ENCODE data around the gene TBATA. TPM values are rescaled to one million over a fixed set of nuclear protein-coding genes. Genes with fewer than 3 reads are reported as not detected.

The TBATA gene
- total RNA-seq, 2 experiments from 2014 or later = not detected

DNA sequence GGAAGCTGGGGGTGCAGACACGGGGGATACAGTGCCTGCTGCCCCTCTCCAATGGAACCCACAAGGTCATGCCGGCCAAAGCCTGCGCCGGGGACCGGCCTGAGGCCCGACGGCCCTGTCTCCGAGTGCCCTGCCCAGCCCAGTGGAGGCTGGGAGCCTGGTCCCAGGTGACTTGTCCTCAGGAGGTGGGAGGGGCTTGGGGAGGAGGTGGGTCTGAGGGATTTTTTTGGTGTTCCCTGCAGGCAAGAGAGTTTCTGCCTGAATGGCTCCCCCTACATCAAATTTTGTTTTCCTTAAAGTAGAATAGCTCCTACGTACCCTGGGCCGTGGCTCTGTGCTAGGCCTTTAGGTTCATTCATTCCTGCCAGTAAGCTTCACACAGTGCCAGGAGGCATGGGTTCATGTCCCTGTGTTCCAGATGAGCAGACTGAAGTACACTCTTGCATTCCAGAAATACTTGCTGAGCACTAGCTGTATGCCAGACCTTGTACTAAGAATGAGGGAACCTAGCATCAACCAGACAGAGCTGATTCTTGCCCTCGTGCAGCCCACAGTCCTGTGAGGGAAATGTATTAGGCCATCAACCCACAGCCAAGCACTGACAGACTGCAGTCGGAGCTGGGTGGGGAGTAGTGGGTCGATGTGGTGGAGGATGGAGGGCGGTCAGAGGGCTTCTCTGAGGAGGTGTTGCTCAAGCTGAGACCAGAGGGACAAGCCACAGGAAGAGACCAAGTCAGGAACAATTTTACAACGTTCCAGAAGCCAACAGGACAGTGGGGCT lies 31.1 kb downstream of the TBATA start:
- no peak for DNase-seq
- H3K27ac Mint-ChIP-seq = no peak overlapping the region
- no peaks in the 10 kb centered on the region for H3K27me3 Mint-ChIP-seq (ENCODE audit: low read depth)
- intact Hi-C loops (cut with micrococcal nuclease) = loop anchor here (10.0 kb wide), 1 partner anchor 369 kb away; the partner anchor contains the start of gene LRRC20
- no peaks in the 10 kb centered on the region for H3K36me3 Mint-ChIP-seq (ENCODE audit: low read depth)
- no peak overlapping the region for H3K4me3 Mint-ChIP-seq
- H3K9me3 Mint-ChIP-seq = no peaks in the 10 kb centered on the region
- peaks cover 5% of the 10 kb centered on the region for H3K4me1 Mint-ChIP-seq (ENCODE audit: low read depth)
- CTCF ChIA-PET = interaction anchor here (0.6 to 2.4 kb wide), 4 partner anchors 133 to 216 kb away, joined by 3 to 8 read pairs (median 4); no protein-coding TSS in a partner anchor

DNA sequence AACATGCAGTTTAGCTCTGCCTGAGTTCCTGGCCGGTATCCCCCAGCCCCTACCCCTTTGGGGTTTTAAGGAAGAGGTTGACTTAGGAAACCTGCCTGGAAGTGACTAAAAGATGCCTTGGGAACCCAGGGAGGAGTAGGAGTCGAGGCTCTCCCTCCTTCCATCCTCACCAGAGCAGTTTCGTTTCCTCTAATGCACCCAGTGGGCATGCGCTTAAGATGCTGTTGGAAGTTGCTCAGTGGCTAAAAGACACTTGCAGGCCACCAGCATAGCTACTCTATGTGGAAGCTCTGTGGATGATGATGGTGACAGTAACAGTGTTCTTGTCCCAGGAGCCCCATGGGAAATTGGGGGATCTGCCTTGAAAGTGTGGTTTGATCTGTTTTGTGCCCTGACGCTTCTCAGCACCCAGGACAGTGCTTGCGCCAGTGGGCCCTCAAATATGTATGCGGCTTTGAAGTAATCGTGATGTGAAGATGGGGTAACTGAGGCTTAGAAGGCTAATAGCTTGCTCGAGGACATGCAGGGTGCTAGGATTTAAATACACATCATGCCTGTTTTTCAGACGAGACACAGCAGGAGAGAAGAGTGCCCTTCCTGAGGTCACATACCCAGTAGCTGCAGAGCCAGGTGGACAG lies 32.0 kb downstream of the TBATA start:
- CTCF ChIA-PET = interaction anchor here (0.6 to 2.4 kb wide), 3 partner anchors 204 to 388 kb away, joined by 3 to 8 read pairs (median 3); no protein-coding TSS in a partner anchor
- no peaks in the 10 kb centered on the region for H3K9me3 Mint-ChIP-seq

DNA sequence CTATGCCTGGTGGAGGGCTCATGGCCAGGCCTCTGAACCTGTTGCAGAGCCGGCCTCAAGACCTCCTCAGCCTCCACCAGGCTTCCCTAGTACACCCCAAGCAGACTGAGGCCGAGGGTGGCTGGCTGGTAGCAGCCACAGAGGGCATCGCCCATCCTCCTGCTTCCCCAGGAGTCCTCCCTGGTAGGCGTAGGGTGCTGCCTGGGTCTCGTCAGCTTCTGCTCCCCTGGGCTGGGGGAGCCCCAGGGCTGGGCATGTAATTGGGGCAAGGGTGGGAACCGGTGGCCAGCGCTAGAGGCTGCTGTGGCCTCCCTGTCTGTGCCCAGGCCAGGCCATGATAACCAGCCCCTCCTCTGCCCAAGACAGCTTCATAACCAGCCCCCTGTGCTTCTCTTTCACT lies 32.6 kb downstream of the TBATA start:
- H3K4me1 Mint-ChIP-seq (ENCODE audit: low read depth) = no peaks in the 10 kb centered on the region
- no peak overlapping the region for H3K27ac Mint-ChIP-seq
- no peaks in the 10 kb centered on the region for H3K27me3 Mint-ChIP-seq (ENCODE audit: low read depth)
- DNase-seq = no peak
- no peaks in the 10 kb centered on the region for H3K9me3 Mint-ChIP-seq
- intact Hi-C loops (cut with micrococcal nuclease) = loop anchor here (10.0 kb wide), 1 partner anchor 368 kb away; the partner anchor contains the start of gene LRRC20
- CTCF ChIA-PET = interaction anchor here (0.6 kb wide), 1 partner anchor 388 kb away, joined by 3 read pairs; no protein-coding TSS in a partner anchor
- H3K4me3 Mint-ChIP-seq = no peak overlapping the region
- H3K36me3 Mint-ChIP-seq (ENCODE audit: low read depth) = no peaks in the 10 kb centered on the region

More for the DNA sequence above, 32.0 kb downstream of the TBATA start:
- H3K4me3 Mint-ChIP-seq = no peak overlapping the region
- no peak overlapping the region for H3K27ac Mint-ChIP-seq
- DNase-seq = no peak
- H3K36me3 Mint-ChIP-seq (ENCODE audit: low read depth) = no peaks in the 10 kb centered on the region
- H3K4me1 Mint-ChIP-seq (ENCODE audit: low read depth) = no peaks in the 10 kb centered on the region
- H3K27me3 Mint-ChIP-seq (ENCODE audit: low read depth) = no peaks in the 10 kb centered on the region
- intact Hi-C loops (cut with micrococcal nuclease) = loop anchor here (10.0 kb wide), 1 partner anchor 368 kb away; the partner anchor contains the start of gene LRRC20

DNA sequence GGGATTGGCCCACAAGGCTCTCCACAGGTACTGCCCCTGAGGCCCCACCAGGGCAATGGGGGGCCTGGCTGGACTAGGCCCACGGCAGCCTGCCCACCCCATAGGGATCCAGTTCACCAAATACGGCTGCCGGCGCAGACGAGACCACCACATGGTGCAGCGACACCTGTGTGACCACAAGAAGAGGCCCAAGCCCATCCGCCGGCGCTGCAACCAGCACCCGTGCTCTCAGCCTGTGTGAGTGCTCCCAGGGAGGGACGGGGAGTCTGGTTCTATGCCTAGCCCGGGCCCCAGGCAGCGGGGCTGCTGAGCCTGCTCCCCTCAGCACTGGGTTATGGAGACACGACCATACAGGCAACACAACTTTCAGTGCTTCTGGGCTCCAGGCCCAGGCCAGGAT lies 33.2 kb downstream of the TBATA start:
- CTCF ChIA-PET = no interaction called here
- no peaks in the 10 kb centered on the region for H3K36me3 Mint-ChIP-seq (ENCODE audit: low read depth)
- H3K27ac Mint-ChIP-seq = no peak overlapping the region
- no peaks in the 10 kb centered on the region for H3K27me3 Mint-ChIP-seq (ENCODE audit: low read depth)
- H3K4me3 Mint-ChIP-seq = no peak overlapping the region
- intact Hi-C loops (cut with micrococcal nuclease) = loop anchor here (10.0 kb wide), 1 partner anchor 367 kb away; the partner anchor contains the start of gene LRRC20
- H3K9me3 Mint-ChIP-seq = no peaks in the 10 kb centered on the region
- no peaks in the 10 kb centered on the region for H3K4me1 Mint-ChIP-seq (ENCODE audit: low read depth)
- DNase-seq = no peak

DNA sequence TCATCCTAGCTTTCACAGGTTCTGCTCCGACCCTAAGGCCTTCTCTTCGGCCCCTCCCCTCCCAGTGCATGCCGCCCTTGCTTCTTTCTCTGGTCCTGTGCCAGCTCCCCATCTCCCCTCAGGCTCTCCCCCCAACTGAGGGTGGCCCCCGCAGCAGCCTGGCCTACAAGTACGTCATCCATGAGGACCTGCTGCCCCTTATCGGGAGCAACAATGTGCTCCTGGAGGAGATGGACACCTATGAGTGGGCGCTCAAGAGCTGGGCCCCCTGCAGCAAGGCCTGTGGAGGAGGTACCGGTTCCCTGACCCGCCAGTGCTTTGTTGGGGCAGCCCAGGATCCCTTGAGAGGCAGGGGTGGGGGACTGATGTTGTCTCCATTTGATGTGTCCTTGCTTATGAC lies 33.8 kb downstream of the TBATA start:
- DNase-seq = no peak
- H3K9me3 Mint-ChIP-seq = no peaks in the 10 kb centered on the region
- no peaks in the 10 kb centered on the region for H3K4me1 Mint-ChIP-seq (ENCODE audit: low read depth)
- no peak overlapping the region for H3K27ac Mint-ChIP-seq
- H3K27me3 Mint-ChIP-seq (ENCODE audit: low read depth) = no peaks in the 10 kb centered on the region
- H3K4me3 Mint-ChIP-seq = no peak overlapping the region
- no peaks in the 10 kb centered on the region for H3K36me3 Mint-ChIP-seq (ENCODE audit: low read depth)
- CTCF ChIA-PET = interaction anchor here (2.1 kb wide), 1 partner anchor 9 kb away, joined by 10 read pairs; no protein-coding TSS in a partner anchor
- intact Hi-C loops (cut with micrococcal nuclease) = loop anchor here (10.0 kb wide), 1 partner anchor 367 kb away; the partner anchor contains the start of gene LRRC20

DNA sequence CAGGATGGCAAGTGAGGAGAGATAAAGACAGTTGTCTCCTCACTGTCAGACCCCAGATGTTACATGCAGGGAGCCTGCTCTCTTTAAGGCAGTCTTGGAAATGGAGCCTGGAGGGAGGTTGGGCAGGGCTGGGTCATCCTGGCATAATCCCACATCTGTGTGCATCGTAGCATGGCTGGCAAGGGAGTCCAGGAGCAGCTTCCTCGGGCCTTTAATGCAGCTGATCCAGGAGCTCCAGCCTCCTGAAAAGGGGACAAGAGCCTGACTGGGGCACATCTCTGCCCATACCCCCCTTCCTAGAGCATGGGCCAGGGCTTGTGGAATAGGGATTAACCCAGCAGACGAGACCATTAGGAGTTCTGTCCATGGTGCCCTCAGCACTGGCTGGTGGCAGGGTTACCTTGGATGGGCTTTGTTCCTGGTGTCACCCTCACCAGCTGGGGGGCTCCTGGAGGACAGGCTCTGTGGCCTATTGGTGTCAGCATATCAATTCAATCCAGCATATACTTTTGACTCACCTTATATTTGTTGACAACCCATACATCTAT lies 34.9 kb downstream of the TBATA start:
- DNase-seq = no peak
- Mint-ChIP-seq H3K36me3 (ENCODE audit: low read depth) (no peaks in the 10 kb centered on the region), H3K4me1 (ENCODE audit: low read depth) (no peaks in the 10 kb centered on the region), H3K27me3 (ENCODE audit: low read depth) (no peaks in the 10 kb centered on the region), H3K9me3 (no peaks in the 10 kb centered on the region), H3K4me3 (no peak overlapping the region), H3K27ac (no peak overlapping the region)
- CTCF ChIA-PET = interaction anchor here (2.1 kb wide), 1 partner anchor 10 kb away, joined by 10 read pairs; no protein-coding TSS in a partner anchor
- intact Hi-C loops (cut with micrococcal nuclease) = loop anchor here (10.0 kb wide), 1 partner anchor 365 kb away; the partner anchor contains the start of gene LRRC20

DNA sequence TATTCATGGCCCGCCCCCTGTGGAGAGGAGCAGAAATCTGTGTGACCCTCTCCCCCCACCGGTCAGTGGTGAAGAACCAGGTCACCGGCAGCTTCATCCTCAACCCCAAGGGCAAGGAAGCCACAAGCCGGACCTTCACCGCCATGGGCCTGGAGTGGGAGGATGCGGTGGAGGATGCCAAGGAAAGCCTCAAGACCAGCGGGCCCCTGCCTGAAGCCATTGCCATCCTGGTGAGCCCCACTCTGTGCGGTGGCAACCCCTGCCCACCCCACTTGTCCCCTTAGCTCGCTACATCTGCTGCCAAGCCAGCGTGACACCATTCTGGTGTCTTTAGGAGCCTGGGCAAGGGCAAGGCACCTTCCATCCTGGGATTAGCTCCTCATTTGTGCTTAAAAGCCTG lies 35.4 kb downstream of the TBATA start:
- no peaks in the 10 kb centered on the region for H3K27me3 Mint-ChIP-seq (ENCODE audit: low read depth)
- intact Hi-C loops (cut with micrococcal nuclease) = loop anchor here (10.0 kb wide), 1 partner anchor 365 kb away; the partner anchor contains the start of gene LRRC20
- CTCF ChIA-PET = interaction anchor here (2.1 kb wide), 1 partner anchor 10 kb away, joined by 10 read pairs; no protein-coding TSS in a partner anchor
- H3K4me3 Mint-ChIP-seq = no peak overlapping the region
- no peaks in the 10 kb centered on the region for H3K4me1 Mint-ChIP-seq (ENCODE audit: low read depth)
- no peaks in the 10 kb centered on the region for H3K9me3 Mint-ChIP-seq
- H3K27ac Mint-ChIP-seq = no peak overlapping the region
- DNase-seq = no peak
- no peaks in the 10 kb centered on the region for H3K36me3 Mint-ChIP-seq (ENCODE audit: low read depth)

DNA sequence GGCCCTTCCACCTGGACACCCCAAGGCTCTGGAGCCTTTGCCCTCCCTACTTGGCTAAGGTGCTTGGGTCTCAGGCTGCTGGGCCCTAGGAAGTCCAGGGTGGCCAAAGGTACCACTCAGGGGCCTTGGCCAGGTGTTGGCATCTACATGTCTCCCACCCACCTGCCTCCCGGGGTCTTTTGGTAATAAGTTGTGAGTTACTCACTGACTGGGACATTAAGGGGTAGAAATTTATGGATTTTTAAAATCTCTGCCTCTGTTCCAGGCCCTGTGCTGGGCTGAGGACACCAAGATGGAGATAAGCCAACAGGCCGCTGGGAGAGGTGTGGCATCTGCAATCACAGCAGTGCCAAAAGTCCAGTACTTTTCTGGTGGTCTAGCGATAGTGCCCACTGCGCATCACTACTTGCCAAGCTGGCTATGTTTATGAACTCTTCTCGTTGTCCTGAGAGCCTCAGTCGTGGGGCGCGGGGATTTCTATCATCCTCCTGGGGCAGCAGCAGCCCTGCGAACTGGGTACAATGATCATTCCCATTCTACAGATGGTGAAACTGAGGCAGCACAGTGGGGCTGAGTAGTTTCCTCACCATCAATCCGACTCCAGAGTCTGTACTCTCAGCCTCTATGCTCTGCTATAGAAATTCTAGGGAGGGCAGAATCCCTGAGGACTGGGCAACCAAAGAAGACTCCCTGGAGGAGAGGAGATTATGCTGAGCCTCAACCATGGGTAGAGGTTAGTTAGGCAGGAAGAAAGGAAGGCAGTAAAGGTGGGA lies 36.2 kb downstream of the TBATA start:
- Mint-ChIP-seq H3K27ac (no peak overlapping the region), H3K9me3 (no peaks in the 10 kb centered on the region), H3K36me3 (ENCODE audit: low read depth) (no peaks in the 10 kb centered on the region), H3K4me1 (ENCODE audit: low read depth) (no peaks in the 10 kb centered on the region), H3K4me3 (no peak overlapping the region), H3K27me3 (ENCODE audit: low read depth) (no peaks in the 10 kb centered on the region)
- intact Hi-C loops (cut with micrococcal nuclease) = no loop called here
- CTCF ChIA-PET = interaction anchor here (0.6 kb wide), 1 partner anchor 532 kb away, joined by 3 read pairs; no protein-coding TSS in a partner anchor
- no peak for DNase-seq

DNA sequence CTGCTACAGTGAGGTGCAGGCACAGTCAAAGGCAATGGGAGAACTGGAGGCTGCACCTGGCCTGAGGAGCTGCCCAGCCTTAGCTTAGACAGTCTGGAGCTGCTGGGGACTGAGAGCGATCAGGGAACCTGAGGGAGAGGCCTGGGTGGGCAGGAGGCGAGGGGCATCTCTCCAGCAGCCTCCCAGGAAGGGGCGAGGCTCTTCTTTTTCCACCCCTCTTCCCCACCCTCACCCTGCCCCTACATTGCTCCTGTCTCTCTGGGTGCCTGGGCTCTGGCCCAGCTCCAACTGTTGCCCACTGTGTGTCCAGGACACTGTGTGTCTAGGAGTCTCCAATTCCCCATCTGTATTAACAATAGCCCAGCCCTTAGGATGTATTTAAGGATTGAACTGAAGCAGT lies 36.9 kb downstream of the TBATA start:
- no peaks in the 10 kb centered on the region for H3K9me3 Mint-ChIP-seq
- intact Hi-C loops (cut with micrococcal nuclease) = no loop called here
- H3K4me3 Mint-ChIP-seq = no peak overlapping the region
- DNase-seq = no peak
- CTCF ChIA-PET = interaction anchor here (0.6 kb wide), 1 partner anchor 531 kb away, joined by 3 read pairs; no protein-coding TSS in a partner anchor
- no peaks in the 10 kb centered on the region for H3K27me3 Mint-ChIP-seq (ENCODE audit: low read depth)
- no peak overlapping the region for H3K27ac Mint-ChIP-seq
- no peaks in the 10 kb centered on the region for H3K36me3 Mint-ChIP-seq (ENCODE audit: low read depth)
- no peaks in the 10 kb centered on the region for H3K4me1 Mint-ChIP-seq (ENCODE audit: low read depth)

DNA sequence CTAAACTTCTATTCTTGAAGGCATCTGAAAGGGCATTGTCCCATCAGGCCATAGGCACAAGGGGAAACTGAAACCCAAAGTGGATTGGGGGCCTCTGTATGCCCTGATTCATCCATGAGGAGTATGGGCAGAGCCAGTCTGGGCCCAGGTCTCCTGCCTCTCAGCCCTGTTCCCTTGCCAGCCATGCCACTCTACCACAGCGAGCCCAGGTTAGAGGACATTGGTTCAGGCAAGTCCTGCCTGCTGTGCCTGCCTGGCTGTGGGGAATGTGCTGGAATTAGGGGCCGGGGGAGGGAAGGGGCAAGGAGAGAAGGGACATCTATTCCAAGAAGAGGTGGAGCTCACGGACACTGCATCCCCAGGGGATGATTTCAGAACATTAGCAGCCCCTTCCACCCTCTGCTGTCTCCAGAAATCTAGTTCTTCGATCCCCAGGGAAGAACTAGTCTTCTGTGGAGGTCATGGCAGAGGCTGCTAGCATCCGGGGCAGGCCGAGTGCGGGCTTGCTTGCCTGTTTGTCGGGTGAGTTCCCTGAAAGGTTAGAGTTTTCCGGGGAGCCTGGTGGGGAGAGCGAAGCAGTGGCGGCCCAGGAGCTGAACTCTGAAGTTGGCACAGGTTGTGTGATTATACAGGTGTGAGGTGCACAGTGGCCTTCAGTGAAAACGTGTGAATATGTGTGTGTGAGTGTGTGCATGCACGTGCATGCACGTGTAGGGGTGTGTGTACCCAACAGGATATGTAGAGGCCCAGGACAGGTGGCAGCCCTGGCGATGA lies 37.8 kb downstream of the TBATA start:
- Mint-ChIP-seq H3K9me3 (no peaks in the 10 kb centered on the region), H3K4me3 (no peak overlapping the region), H3K27ac (no peak overlapping the region), H3K27me3 (ENCODE audit: low read depth) (no peaks in the 10 kb centered on the region), H3K36me3 (ENCODE audit: low read depth) (no peaks in the 10 kb centered on the region), H3K4me1 (ENCODE audit: low read depth) (no peaks in the 10 kb centered on the region)
- CTCF ChIA-PET = no interaction called here
- DNase-seq = no peak
- intact Hi-C loops (cut with micrococcal nuclease) = no loop called here

DNA sequence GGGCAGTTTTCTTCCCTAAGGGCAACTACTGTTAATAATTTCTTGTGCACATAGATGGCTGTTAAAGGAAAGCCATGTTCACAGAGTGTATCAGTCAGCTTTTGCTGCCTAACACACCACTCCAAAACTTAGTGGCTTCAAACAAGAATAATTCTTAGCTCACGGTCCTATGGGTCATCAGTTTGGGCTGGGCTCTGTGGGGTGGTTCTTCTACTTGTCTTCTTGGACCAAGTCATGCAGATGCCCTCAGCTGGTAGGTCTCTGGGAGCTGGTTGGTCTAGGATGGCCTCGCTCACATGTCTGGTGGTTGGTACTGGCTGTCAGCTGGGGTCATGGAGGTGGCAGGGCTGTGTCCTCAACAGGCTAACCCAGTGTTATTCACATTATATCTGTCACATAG lies 39.6 kb downstream of the TBATA start:
- Mint-ChIP-seq H3K36me3 (ENCODE audit: low read depth) (no peaks in the 10 kb centered on the region), H3K27ac (no peak overlapping the region)
- intact Hi-C loops (cut with micrococcal nuclease) = no loop called here

More for the DNA sequence above, 39.6 kb downstream of the TBATA start:
- no peak for DNase-seq
- H3K4me1 Mint-ChIP-seq (ENCODE audit: low read depth) = no peaks in the 10 kb centered on the region
- no peaks in the 10 kb centered on the region for H3K27me3 Mint-ChIP-seq (ENCODE audit: low read depth)
- H3K4me3 Mint-ChIP-seq = no peak overlapping the region
- no peaks in the 10 kb centered on the region for H3K9me3 Mint-ChIP-seq
- CTCF ChIA-PET = interaction anchor here (0.5 to 1.2 kb wide), 4 partner anchors 13 to 1731 kb away, joined by 3 to 5 read pairs (median 3); no protein-coding TSS in a partner anchor

Measured in activated naive CD4-positive, alpha-beta T cell treated with anti-CD3 and anti-CD28 coated beads for 36 hours (primary cell).